ENCODE measurements around the gene ATXN2.

- TF ChIP-seq CTCF (conservative IDR thresholded peaks at IDR 0.05; ENCODE audit: low read depth, low read length) (no peak), EZH2 (IDR thresholded peaks at IDR 0.05; ENCODE audit: low read length, unreplicated experiment) (no peak), EZH2phosphoT487 (IDR thresholded peaks at IDR 0.05; ENCODE audit: borderline replicate concordance, low read length) (no peak)
Observed at GRCh38 chr12:111573476-111573875, 25.6 kb downstream of the ATXN2 start.
